ENCODE measurements around the gene SLC2A9. TPM values are rescaled to one million over a fixed set of nuclear protein-coding genes. Genes with fewer than 3 reads are reported as not detected.

The SLC2A9 gene
- total and polyA plus RNA-seq, 7 experiments from 2014 or later: 0.36 to 9.6 (median 3.3) TPM

DNA sequence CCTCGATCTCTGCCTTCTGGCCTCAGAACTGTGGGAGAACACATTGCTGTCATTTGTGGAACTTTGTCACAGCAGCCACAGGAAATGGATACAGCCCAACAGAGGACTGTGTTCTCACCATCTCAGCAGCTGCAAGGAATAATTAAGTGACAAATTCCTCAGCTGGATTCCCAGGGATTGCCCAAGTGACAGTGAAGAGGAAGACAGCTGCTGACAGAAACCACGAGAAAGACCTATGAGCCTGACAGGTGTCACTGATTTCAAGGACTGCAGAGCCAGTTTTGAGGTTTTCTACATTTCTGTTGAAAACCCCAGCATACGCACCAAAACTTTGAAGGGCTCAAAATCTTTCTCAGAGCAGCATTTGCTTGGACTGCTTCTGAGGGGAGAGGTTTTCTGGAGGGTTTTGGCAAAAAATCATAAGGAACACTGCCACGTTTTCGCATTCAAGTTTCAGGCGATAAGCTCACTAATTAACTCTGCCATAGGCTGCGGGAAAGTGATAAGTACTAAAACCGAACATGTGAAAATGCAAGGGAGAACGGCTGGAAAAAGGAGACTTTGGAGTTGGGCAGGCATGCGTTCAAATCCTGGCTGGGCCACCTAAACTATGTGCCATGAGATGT lies 151.0 kb downstream of the SLC2A9 start:
- ATAC-seq (no peak), DNase-seq (peak in 1 of 9 donors; percentile 8)
- H3K9me3 Mint-ChIP-seq: peaks cover 0 to 4% (median 0%) of the 10 kb centered on the region in 11 donors
- no peak overlapping the region for H3K4me3 ChIP-seq (ENCODE audit: low read length)
- no peak overlapping the region for H3K27ac ChIP-seq (ENCODE audit: low read depth, low read length)
- peaks cover 0 to 6% (median 4%) of the 10 kb centered on the region in 5 donors for H3K27me3 Mint-ChIP-seq
- no peaks in the 10 kb centered on the region for H3K36me3 ChIP-seq (ENCODE audit: control insufficient read depth in 2 of 3, insufficient read depth in 3 of 3, low read length in 3 of 3)
- no peaks in the 10 kb centered on the region for H3K9me3 ChIP-seq (ENCODE audit: control insufficient read depth in 2 of 3, low read length in 3 of 3)
- H3K4me1 Mint-ChIP-seq: peaks cover 0 to 17% (median 0%) of the 10 kb centered on the region in 7 donors
- peaks cover 0 to 3% (median 0%) of the 10 kb centered on the region in 5 donors for H3K36me3 Mint-ChIP-seq
- POLR2A ChIA-PET: no interaction called here
- no peaks in the 10 kb centered on the region for H3K4me1 ChIP-seq (ENCODE audit: control insufficient read depth in 2 of 2, insufficient read depth in 2 of 2, low read length in 2 of 2)
- no peaks in the 10 kb centered on the region for H3K27me3 ChIP-seq (ENCODE audit: control insufficient read depth in 2 of 2, insufficient read depth in 2 of 2, low read length in 2 of 2)
- intact Hi-C loops (cut with micrococcal nuclease): no loop called here
- H3K27ac Mint-ChIP-seq: no peak overlapping the region
- CTCF ChIA-PET: no interaction called here
- no peak overlapping the region for H3K4me3 Mint-ChIP-seq

DNA sequence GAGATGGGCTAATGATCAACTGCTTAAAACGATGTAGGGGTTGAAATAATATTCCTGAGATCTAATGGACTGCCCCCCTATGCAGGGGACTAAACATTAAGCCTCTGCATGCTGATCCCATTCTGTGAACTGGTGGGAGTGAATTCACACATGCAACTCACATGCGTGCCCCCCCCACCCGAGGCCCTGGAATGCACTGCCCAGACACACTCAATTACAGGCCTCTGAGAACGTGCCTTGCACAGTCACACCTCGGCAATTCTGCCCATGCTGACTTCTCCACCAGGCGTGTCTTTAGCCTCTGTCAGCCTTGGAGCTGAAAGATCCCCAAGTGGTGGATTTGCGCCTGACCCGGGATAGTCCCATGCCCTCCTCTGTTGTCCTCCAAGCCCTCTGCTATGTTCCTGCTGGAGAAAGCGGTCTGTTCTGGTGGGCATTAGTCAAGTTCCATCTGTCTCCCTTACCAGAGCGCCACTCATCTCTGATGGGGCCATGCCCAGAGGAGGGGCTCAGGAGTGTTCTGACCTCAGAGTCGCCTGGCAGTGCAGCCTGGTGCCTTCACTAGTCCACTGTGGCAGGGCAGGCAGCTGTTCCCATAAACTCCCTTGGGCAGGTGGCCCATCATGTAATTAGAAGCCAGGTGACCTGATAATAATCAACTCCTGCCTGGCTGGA lies 153.4 kb downstream of the SLC2A9 start:
- Histone ChIP-seq H3K4me1 (ENCODE audit: control insufficient read depth in 2 of 2, insufficient read depth in 2 of 2, low read length in 2 of 2) (no peaks in the 10 kb centered on the region), H3K36me3 (ENCODE audit: control insufficient read depth in 2 of 3, insufficient read depth in 3 of 3, low read length in 3 of 3) (no peaks in the 10 kb centered on the region), H3K4me3 (ENCODE audit: low read length) (no peak overlapping the region), H3K27ac (ENCODE audit: low read depth, low read length) (no peak overlapping the region), H3K9me3 (ENCODE audit: control insufficient read depth in 2 of 3, low read length in 3 of 3) (no peaks in the 10 kb centered on the region), H3K27me3 (ENCODE audit: control insufficient read depth in 2 of 2, insufficient read depth in 2 of 2, low read length in 2 of 2) (no peaks in the 10 kb centered on the region)
- no peak overlapping the region for H3K4me3 Mint-ChIP-seq
- POLR2A ChIA-PET: no interaction called here
- intact Hi-C loops (cut with micrococcal nuclease): no loop called here
- ATAC-seq (no peak), DNase-seq (no peak)
- H3K36me3 Mint-ChIP-seq: no peaks in the 10 kb centered on the region
- CTCF ChIA-PET: no interaction called here
- no peak overlapping the region for H3K27ac Mint-ChIP-seq
- H3K4me1 Mint-ChIP-seq: peaks cover 0 to 17% (median 0%) of the 10 kb centered on the region in 7 donors
- peaks cover 0 to 6% (median 4%) of the 10 kb centered on the region in 5 donors for H3K27me3 Mint-ChIP-seq
- H3K9me3 Mint-ChIP-seq: peaks cover 0 to 4% (median 0%) of the 10 kb centered on the region in 11 donors

DNA sequence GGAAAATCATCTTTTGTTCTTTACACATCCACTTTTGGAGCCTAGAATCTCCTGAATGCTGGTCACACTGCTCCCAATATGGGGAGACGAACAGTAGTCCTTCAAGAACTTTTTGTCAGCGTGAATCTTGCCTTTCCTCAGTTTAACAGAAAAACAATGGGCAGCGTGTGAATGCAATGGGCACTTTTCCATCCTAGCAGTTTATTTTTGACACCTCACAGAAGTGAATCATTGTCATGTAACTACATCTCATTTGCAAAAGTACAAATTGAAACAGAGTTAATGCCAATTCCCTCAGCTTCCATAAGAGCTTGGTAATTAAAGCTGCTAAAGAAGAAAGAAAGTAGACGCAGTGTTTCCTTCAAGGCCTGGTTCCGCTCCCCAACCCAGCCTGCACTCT lies 154.4 kb downstream of the SLC2A9 start:
- H3K9me3 Mint-ChIP-seq: peaks cover 0 to 4% (median 0%) of the 10 kb centered on the region in 11 donors
- H3K9me3 ChIP-seq (ENCODE audit: control insufficient read depth in 2 of 3, low read length in 3 of 3): no peaks in the 10 kb centered on the region
- H3K27me3 Mint-ChIP-seq: peaks cover 0 to 4% (median 4%) of the 10 kb centered on the region in 5 donors
- H3K4me1 Mint-ChIP-seq: peaks cover 0 to 17% (median 0%) of the 10 kb centered on the region in 7 donors
- CTCF ChIA-PET: no interaction called here
- no peak for ATAC-seq
- H3K36me3 Mint-ChIP-seq: no peaks in the 10 kb centered on the region
- no peaks in the 10 kb centered on the region for H3K36me3 ChIP-seq (ENCODE audit: control insufficient read depth in 2 of 3, insufficient read depth in 3 of 3, low read length in 3 of 3)
- no peaks in the 10 kb centered on the region for H3K27me3 ChIP-seq (ENCODE audit: control insufficient read depth in 2 of 2, insufficient read depth in 2 of 2, low read length in 2 of 2)
- H3K27ac Mint-ChIP-seq: no peak overlapping the region
- DNase-seq: no peak
- H3K4me3 ChIP-seq (ENCODE audit: low read length): no peak overlapping the region
- H3K4me1 ChIP-seq (ENCODE audit: control insufficient read depth in 2 of 2, insufficient read depth in 2 of 2, low read length in 2 of 2): no peaks in the 10 kb centered on the region
- POLR2A ChIA-PET: no interaction called here
- intact Hi-C loops (cut with micrococcal nuclease): no loop called here
- H3K27ac ChIP-seq (ENCODE audit: low read depth, low read length): no peak overlapping the region
- no peak overlapping the region for H3K4me3 Mint-ChIP-seq

DNA sequence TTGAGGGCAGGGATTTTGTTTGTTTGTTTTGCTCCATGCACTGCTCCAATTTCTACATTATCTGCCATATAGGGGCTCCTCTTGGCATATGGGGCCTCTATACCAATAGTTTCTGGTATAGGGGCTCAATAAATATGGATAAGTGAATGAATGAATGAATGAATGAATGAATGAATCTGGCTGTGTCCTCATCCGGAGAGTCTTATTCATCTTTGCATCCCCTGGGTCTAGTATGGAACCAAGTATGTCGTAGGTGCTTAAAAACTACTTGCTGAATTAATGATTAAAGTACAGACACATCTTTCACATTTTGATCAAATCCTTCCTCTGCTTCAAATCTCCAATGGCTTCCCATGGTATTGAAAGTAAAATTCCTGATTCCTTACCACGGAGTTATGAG lies 159.7 kb downstream of the SLC2A9 start:
- Histone ChIP-seq H3K27me3 (ENCODE audit: control insufficient read depth in 2 of 2, insufficient read depth in 2 of 2, low read length in 2 of 2) (no peaks in the 10 kb centered on the region), H3K36me3 (ENCODE audit: control insufficient read depth in 2 of 3, insufficient read depth in 3 of 3, low read length in 3 of 3) (no peaks in the 10 kb centered on the region), H3K9me3 (ENCODE audit: control insufficient read depth in 2 of 3, low read length in 3 of 3) (no peaks in the 10 kb centered on the region), H3K27ac (ENCODE audit: low read depth, low read length) (no peak overlapping the region), H3K4me1 (ENCODE audit: control insufficient read depth in 2 of 2, insufficient read depth in 2 of 2, low read length in 2 of 2) (no peaks in the 10 kb centered on the region), H3K4me3 (ENCODE audit: low read length) (no peak overlapping the region)
- H3K9me3 Mint-ChIP-seq: peaks cover 0 to 6% (median 0%) of the 10 kb centered on the region in 11 donors
- H3K4me3 Mint-ChIP-seq: no peak overlapping the region
- DNase-seq: no peak
- ATAC-seq: no peak
- no peak overlapping the region for H3K27ac Mint-ChIP-seq
- no peaks in the 10 kb centered on the region for H3K4me1 Mint-ChIP-seq
- POLR2A ChIA-PET: interaction anchor here (0.7 kb wide), 1 partner anchor 810 kb away, joined by 3 read pairs; no protein-coding TSS in a partner anchor
- H3K36me3 Mint-ChIP-seq: no peaks in the 10 kb centered on the region
- H3K27me3 Mint-ChIP-seq: no peaks in the 10 kb centered on the region
- CTCF ChIA-PET: no interaction called here
- intact Hi-C loops (cut with micrococcal nuclease): no loop called here

DNA sequence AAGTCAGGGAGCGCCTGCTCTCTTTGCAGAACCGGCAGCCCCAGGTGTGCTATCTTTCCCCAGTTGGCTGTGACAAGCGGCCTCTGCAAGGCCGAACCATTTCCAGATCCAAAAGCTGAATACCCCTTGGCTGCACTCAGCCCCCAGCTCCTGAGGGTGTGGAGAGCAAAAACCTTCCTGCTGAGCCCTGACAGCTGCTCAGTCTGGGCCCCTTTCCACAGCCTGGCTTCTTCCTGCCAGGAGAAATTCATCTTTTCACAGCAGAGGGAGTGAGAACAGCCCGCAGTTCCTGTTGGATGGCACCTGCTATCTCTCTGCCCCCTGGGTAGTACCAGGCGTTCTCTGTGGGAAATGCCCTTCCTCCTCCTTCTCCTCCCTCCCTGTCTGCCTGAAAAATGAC lies 161.5 kb downstream of the SLC2A9 start:
- Mint-ChIP-seq H3K27ac (peak overlapping the region in 1 of 9 donors; percentile 35), H3K9me3 (peaks cover 0 to 20% (median 6%) of the 10 kb centered on the region in 11 donors), H3K27me3 (peaks cover 0 to 1% (median 0%) of the 10 kb centered on the region in 5 donors), H3K4me1 (no peaks in the 10 kb centered on the region), H3K4me3 (no peak overlapping the region), H3K36me3 (peaks cover 0 to 6% (median 0%) of the 10 kb centered on the region in 5 donors)
- DNase-seq (no peak), ATAC-seq (no peak)
- Histone ChIP-seq H3K4me3 (ENCODE audit: low read length) (no peak overlapping the region), H3K4me1 (ENCODE audit: control insufficient read depth in 2 of 2, insufficient read depth in 2 of 2, low read length in 2 of 2) (no peaks in the 10 kb centered on the region), H3K36me3 (ENCODE audit: control insufficient read depth in 2 of 3, insufficient read depth in 3 of 3, low read length in 3 of 3) (no peaks in the 10 kb centered on the region), H3K27ac (ENCODE audit: low read depth, low read length) (no peak overlapping the region), H3K9me3 (ENCODE audit: control insufficient read depth in 2 of 3, low read length in 3 of 3) (no peaks in the 10 kb centered on the region), H3K27me3 (ENCODE audit: control insufficient read depth in 2 of 2, insufficient read depth in 2 of 2, low read length in 2 of 2) (no peaks in the 10 kb centered on the region)
- CTCF ChIA-PET: no interaction called here
- intact Hi-C loops (cut with micrococcal nuclease): no loop called here
- POLR2A ChIA-PET: no interaction called here

DNA sequence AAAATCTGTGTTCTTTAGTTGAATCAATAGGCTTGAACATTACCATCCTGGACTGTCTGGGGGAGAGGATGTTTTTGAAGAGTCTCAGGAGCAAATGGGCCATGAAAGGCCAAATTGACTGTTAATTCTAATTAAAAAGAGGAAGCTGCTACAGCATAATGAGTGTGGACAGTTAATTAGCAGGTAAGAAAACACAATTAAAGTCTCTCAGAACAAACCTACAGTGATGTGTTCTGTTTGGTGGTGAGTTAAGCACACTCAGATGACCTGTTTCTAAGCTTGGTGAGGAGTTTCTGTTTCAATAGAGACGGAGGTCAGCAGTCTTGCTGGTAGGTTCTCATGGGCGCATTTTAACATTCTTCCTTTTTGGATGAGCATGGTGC lies 171.8 kb downstream of the SLC2A9 start:
- no peak overlapping the region for H3K27ac ChIP-seq (ENCODE audit: low read depth, low read length)
- no peaks in the 10 kb centered on the region for H3K4me1 Mint-ChIP-seq
- no peak overlapping the region for H3K4me3 Mint-ChIP-seq
- H3K27ac Mint-ChIP-seq: no peak overlapping the region
- intact Hi-C loops (cut with micrococcal nuclease): no loop called here
- DNase-seq (no peak), ATAC-seq (no peak)
- ChIA-PET CTCF (interaction anchor here (0.7 kb wide), 1 partner anchor 314 kb away, joined by 3 read pairs; no protein-coding TSS in a partner anchor), POLR2A (no interaction called here)
- H3K36me3 ChIP-seq (ENCODE audit: control insufficient read depth in 2 of 3, insufficient read depth in 3 of 3, low read length in 3 of 3): no peaks in the 10 kb centered on the region
- H3K27me3 ChIP-seq (ENCODE audit: control insufficient read depth in 2 of 2, insufficient read depth in 2 of 2, low read length in 2 of 2): no peaks in the 10 kb centered on the region
- peaks cover 0 to 9% (median 0%) of the 10 kb centered on the region in 5 donors for H3K36me3 Mint-ChIP-seq
- H3K27me3 Mint-ChIP-seq: peaks cover 5 to 29% (median 14%) of the 10 kb centered on the region in 5 donors
- no peaks in the 10 kb centered on the region for H3K4me1 ChIP-seq (ENCODE audit: control insufficient read depth in 2 of 2, insufficient read depth in 2 of 2, low read length in 2 of 2)
- peaks cover 0 to 5% (median 0%) of the 10 kb centered on the region in 11 donors for H3K9me3 Mint-ChIP-seq
- H3K9me3 ChIP-seq (ENCODE audit: control insufficient read depth in 2 of 3, low read length in 3 of 3): no peaks in the 10 kb centered on the region
- no peak overlapping the region for H3K4me3 ChIP-seq (ENCODE audit: low read length)
